Measurements from ENCODE around the gene PIGT. TPM values are rescaled to one million over a fixed set of nuclear protein-coding genes. Genes with fewer than 3 reads are reported as not detected.

PIGT gene
- total RNA-seq, 1 donor from 2014 or later: 87.7 TPM

- no peak overlapping the region for H3K27ac Mint-ChIP-seq
Observed at GRCh38 chr20:45368221-45368980, 47.5 kb upstream of the PIGT start.

GRCh38 chr20:45370571-45371160, 45.3 kb upstream of the PIGT start:
- no peak for DNase-seq (ENCODE audit: low spot score, unreplicated experiment)
- peaks cover 10% of the 10 kb centered on the region for H3K36me3 Mint-ChIP-seq (ENCODE audit: insufficient read depth)
- H3K4me1 Mint-ChIP-seq (ENCODE audit: low read depth): peaks cover 4% of the 10 kb centered on the region

More at GRCh38 chr20:45368221-45368980, 47.5 kb upstream of the PIGT start:
- Mint-ChIP-seq H3K27me3 (peaks cover 4% of the 10 kb centered on the region), H3K9me3 (ENCODE audit: low read depth) (no peaks in the 10 kb centered on the region), H3K4me1 (ENCODE audit: low read depth) (peaks cover 11% of the 10 kb centered on the region), H3K36me3 (ENCODE audit: insufficient read depth) (peaks cover 10% of the 10 kb centered on the region), H3K4me3 (ENCODE audit: low read depth) (no peak overlapping the region)
- no peak for TF ChIP-seq CTCF (IDR thresholded peaks at IDR 0.05; ENCODE audit: unreplicated experiment)
- no peak for DNase-seq (ENCODE audit: low spot score, unreplicated experiment)

GRCh38 chr20:45372241-45372640, 43.7 kb upstream of the PIGT start:
- Mint-ChIP-seq H3K27ac (peak overlapping the region; percentile 33), H3K4me1 (ENCODE audit: low read depth) (peaks cover 9% of the 10 kb centered on the region), H3K9me3 (ENCODE audit: low read depth) (no peaks in the 10 kb centered on the region), H3K27me3 (peaks cover 4% of the 10 kb centered on the region), H3K4me3 (ENCODE audit: low read depth) (no peak overlapping the region), H3K36me3 (ENCODE audit: insufficient read depth) (peaks cover 8% of the 10 kb centered on the region)
- no peak for DNase-seq (ENCODE audit: low spot score, unreplicated experiment)
- TF ChIP-seq CTCF (IDR thresholded peaks at IDR 0.05; ENCODE audit: unreplicated experiment): no peak

More at GRCh38 chr20:45370571-45371160, 45.3 kb upstream of the PIGT start:
- H3K4me3 Mint-ChIP-seq (ENCODE audit: low read depth): no peak overlapping the region
- H3K9me3 Mint-ChIP-seq (ENCODE audit: low read depth): no peaks in the 10 kb centered on the region
- H3K27me3 Mint-ChIP-seq: peaks cover 4% of the 10 kb centered on the region
- H3K27ac Mint-ChIP-seq: no peak overlapping the region
- TF ChIP-seq CTCF (IDR thresholded peaks at IDR 0.05; ENCODE audit: unreplicated experiment): no peak

- TF ChIP-seq CTCF (IDR thresholded peaks at IDR 0.05; ENCODE audit: unreplicated experiment): no peak
- H3K36me3 Mint-ChIP-seq (ENCODE audit: insufficient read depth): peaks cover 8% of the 10 kb centered on the region
- H3K27me3 Mint-ChIP-seq: peaks cover 4% of the 10 kb centered on the region
- H3K4me1 Mint-ChIP-seq (ENCODE audit: low read depth): peaks cover 9% of the 10 kb centered on the region
- no peak for DNase-seq (ENCODE audit: low spot score, unreplicated experiment)
- peak overlapping the region; percentile 68 for H3K4me3 Mint-ChIP-seq (ENCODE audit: low read depth)
- peak overlapping the region; percentile 33 for H3K27ac Mint-ChIP-seq
- no peaks in the 10 kb centered on the region for H3K9me3 Mint-ChIP-seq (ENCODE audit: low read depth)
Observed at GRCh38 chr20:45372646-45373352, 43.1 kb upstream of the PIGT start.

- Mint-ChIP-seq H3K4me1 (ENCODE audit: low read depth) (peaks cover 9% of the 10 kb centered on the region), H3K27me3 (peaks cover 4% of the 10 kb centered on the region), H3K4me3 (ENCODE audit: low read depth) (peak overlapping the region; percentile 68), H3K27ac (peak overlapping the region; percentile 74), H3K9me3 (ENCODE audit: low read depth) (no peaks in the 10 kb centered on the region), H3K36me3 (ENCODE audit: insufficient read depth) (peaks cover 2% of the 10 kb centered on the region)
- peak; percentile 87 for TF ChIP-seq CTCF (IDR thresholded peaks at IDR 0.05; ENCODE audit: unreplicated experiment)
- DNase-seq (ENCODE audit: low spot score, unreplicated experiment): peak; percentile 82
Observed at GRCh38 chr20:45373353-45374100, 42.4 kb upstream of the PIGT start.

Data from progenitor cell of endocrine pancreas (in vitro differentiated cells).